ENCODE data around the gene LMAN1L. TPM values are rescaled to one million over a fixed set of nuclear protein-coding genes. Genes with fewer than 3 reads are reported as not detected.
"Not testable (repeated sequence)": the region's sequence is repeated elsewhere in the genome, so short reads cannot be mapped to it uniquely, and the experiment has no call there.

The LMAN1L gene
- total RNA-seq, 1 donor from 2014 or later = not detected

- no peak for DNase-seq (ENCODE audit: low spot score)
Observed at GRCh38 chr15:74782259-74783071, 30.2 kb upstream of the LMAN1L start.

DNA sequence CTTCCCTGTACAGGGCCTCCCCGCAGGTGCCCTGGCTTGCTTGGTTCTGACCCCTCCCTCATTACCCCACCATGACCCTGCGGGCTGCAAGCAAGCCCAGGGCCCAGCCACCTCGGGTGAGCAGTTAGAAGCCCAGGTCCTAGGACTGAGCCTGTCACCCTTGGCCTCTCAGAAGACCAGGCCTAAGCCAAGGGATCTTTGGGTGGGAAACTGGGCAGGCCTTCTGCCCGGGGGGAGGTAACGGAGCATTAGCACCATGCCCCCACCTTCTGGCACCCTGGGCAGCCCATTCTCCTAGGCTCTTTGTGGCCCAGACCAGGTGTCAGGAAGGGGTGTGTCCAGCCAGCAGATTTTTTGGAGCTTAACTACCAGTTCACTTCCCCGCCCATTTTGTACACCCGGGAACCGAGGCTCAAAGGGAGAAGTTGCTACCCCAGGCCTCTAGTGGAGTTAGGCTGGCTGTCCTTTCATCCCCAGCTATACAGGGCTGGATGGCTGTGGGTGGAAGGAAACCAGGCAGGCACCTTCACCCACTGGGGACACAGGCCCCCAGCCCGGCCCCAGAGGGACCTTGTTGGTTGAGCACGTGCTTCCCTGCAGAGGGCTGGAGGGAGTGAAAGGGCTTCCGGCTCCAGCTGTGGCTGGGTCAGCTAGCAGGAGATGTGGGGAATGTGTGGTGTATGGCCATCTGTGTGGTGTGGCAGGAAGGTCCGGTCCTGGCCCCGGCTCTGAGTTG, 29.4 kb upstream of the LMAN1L start:
- no peak for DNase-seq (ENCODE audit: low spot score)

GRCh38 chr15:74783808-74784175, 28.8 kb upstream of the LMAN1L start:
- no peak for DNase-seq (ENCODE audit: low spot score)

DNA sequence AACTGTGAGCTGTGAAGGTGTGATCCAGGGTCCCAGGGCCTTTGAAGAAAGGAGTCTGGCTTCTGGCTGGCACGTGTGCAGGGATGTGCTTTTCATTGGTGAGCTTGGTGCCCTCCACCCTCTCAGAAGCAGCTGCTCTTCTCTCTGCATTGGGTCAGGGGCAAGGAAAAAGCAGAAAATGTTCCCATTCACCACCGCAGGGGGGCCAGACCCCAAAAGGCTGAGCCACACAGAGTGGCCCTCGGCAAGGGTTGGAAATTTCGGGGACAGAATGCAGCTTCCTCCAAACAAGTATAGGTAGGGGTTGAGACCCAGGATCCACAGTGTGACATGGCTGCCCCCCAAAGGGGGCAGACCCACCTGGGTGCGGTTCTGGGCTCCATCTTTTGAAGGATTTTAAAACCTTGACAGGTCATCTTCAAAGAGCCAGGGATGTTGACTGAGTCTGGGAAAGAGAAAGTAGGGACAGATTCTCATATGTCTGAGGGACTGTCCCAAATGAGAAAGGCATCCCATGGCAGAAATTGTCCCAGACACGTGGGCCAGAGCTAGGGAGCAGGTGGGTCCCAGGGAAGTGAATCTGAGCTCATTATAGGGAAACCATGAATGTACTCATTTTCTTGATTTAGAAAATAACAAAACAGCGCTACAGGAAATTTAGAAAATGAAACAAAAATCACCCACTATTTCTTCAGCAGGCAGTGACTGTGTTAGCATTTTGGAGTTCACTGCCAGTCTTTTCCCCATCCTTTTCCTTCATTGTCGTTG, 28.0 kb upstream of the LMAN1L start:
- no peak for DNase-seq (ENCODE audit: low spot score)

- DNase-seq (ENCODE audit: low spot score) = no peak
Observed at GRCh38 chr15:74785194-74786032, 27.2 kb upstream of the LMAN1L start.

- not testable (repeated sequence) for DNase-seq (ENCODE audit: low spot score)
Observed at GRCh38 chr15:74786081-74786480, 26.6 kb upstream of the LMAN1L start.

DNA sequence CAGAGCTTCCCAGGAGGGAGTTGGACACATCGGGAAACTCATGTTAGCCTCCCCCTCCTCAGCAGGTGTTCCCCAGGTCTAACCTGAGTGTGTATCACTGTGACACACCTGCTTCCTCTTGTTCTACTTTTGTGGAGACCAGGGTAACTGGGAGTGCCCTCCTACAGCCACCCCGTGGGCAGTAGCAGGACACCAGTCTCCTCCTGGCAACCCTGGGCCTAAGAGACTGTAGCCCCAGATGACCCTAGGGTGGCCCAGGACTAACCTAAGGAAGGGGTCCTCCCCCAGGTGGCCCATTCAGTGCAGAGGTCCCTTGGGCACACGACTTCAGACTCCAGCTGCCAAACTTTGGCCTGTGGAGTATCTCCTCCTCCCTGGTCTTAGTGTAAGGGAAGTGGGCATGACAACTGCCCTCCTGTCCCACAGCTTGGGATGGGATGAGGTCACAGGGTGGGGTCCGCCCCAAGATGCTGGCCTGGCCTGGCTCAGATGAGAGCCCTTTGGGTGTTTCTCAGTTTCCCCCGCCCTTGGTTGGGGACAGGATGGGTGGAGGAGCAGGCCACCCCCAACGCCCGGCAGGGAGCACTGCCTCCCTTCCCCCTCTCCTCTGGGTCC, 26.0 kb upstream of the LMAN1L start:
- DNase-seq (ENCODE audit: low spot score) = no peak

GRCh38 chr15:74787251-74788041, 25.2 kb upstream of the LMAN1L start:
- peak; percentile 77 for DNase-seq (ENCODE audit: low spot score)

GRCh38 chr15:74788042-74788682, 24.5 kb upstream of the LMAN1L start:
- no peak for DNase-seq (ENCODE audit: low spot score)

GRCh38 chr15:74788683-74789151, 23.9 kb upstream of the LMAN1L start:
- no peak for DNase-seq (ENCODE audit: low spot score)

- no peak for DNase-seq (ENCODE audit: low spot score)
Observed at GRCh38 chr15:74789171-74789631, 23.4 kb upstream of the LMAN1L start.

- DNase-seq (ENCODE audit: low spot score) = no peak
Observed at GRCh38 chr15:74789741-74790079, 22.9 kb upstream of the LMAN1L start.

DNA sequence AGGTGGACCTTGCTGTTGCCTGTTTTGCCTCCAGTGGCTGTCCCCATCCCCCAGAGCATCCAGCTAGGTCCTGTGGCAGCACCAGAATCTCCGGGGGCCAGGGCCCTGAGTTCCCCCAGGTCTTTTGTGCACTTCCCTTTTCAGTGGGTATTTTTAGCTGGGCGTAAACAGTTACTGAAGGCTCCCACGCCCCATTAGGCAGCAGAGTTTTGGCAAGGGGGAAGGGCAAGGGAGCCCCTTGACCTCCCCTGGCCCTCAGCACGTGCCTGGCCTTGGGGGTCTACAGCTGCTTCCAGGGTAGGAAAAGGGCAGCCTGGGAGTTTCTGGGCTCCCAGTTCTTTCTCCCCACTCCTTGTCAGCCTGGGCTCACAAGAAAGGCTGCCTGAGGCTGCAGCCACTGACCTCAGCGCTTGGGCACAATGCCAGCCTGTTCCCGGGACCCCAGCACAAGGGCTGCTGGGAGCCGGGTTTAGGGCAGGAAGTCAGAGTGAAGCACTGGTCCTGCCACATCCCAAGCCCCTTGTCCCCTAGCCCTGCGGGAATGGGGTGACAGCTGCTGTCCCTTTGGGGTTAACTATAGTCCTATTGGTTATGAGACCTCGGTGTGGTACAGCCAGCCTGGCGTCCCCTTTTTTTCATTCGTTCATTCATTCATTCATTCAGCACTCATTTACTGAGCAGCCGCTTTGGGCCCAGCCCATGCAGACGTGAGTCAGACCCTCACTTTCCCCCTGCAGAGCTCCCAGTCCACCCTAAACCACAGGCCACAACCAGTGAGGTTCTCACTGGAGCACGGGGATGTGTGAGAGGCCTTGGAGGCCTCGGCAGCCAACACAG, 22.3 kb upstream of the LMAN1L start:
- no peak for DNase-seq (ENCODE audit: low spot score)

GRCh38 chr15:74791007-74791406, 21.6 kb upstream of the LMAN1L start:
- no peak for DNase-seq (ENCODE audit: low spot score)

GRCh38 chr15:74791667-74792066, 21.0 kb upstream of the LMAN1L start:
- DNase-seq (ENCODE audit: low spot score) = no peak

DNA sequence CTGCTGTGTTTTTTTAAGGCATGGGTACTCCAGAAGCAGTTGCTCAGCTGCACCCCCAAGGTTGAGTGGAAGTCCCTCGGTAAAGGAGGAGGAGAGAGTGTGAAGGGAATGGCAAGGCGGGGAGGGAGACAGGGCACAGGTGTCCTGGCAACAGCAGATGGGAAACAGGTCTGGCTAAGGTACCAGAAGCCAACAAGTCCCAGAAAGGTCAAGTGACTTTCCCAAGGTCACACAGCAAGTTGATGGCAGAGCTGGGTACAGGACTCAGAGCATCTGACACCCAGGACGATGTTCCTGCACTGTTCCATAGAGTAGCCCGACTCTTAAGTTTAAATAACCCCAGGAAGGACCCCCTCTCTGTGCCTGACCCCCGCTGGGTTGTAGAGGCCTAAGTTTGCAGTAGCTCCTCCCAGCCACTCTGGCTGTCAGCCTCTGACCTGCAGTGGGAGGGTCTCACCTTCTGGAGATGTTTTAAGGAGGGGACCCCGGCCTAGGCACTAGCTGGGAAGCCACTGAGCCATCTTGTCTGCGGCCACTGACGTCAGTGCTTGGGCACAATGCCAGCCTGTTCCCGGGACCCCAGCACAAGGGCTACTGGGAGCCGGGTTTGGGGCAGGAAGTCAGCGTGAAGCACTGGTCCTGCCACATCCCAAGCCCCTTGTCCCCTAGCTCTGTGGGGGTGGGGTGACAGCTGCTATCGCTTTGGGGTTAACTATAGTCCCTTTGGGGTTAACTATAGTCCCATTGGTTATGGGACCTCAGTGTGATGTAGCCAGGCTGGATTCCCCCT, 20.2 kb upstream of the LMAN1L start:
- DNase-seq (ENCODE audit: low spot score) = no peak

DNA sequence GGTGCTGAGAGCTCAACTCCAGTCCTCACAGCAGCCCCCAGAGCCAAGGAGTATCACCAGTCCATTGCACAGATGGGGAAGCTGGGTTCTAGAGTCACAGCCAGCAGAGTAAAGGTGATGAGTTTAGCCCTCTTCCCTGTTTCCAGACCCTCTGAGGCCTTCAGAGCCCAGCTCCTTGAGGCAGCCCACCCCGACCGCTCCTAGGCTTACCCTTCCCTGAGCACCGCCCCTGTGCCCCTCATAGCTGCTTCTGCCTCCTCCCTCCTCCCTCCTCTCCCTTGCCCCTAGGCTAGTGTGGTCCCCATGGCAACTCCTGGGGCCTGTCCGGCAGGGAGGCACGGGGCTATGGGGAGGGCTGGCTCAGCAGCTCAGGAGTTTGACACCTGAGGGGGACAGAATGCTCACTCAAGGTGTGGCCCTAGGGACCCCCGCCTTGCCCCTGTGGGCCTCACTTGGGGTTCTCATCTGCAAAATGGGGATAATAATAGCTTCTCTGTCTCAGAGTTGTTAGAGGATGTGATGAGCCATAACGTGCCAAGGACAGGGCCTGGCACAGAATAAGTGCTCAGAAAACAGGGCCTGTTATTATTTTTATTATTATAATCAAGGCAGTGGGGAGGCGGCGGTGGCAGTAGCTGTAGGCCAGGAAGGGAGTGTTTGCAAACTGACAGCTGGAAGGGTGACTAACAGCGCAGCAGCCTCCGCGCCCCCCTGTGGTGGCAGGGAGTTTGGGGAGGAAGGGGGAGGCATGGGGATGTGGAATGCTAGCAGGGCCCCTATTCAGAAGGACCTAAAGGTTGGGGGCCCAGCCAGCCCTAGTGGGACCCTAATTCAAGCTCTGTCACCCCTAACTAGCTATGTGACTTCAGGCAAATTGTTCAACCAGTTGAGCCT, 19.3 kb upstream of the LMAN1L start:
- no peak for DNase-seq (ENCODE audit: low spot score)
